Heart right ventricle (tissue), 16 donors: ENCODE results near the gene FALEC. TPM values are rescaled to one million over a fixed set of nuclear protein-coding genes. Genes with fewer than 3 reads are reported as not detected.

ENCODE experiments used
- ATAC-seq, 8 donors: fragments of 200-7000 bp; cut with Tn5 transposase; one replicate each; pipeline ENCODE4 v1.9.1; 2020; ENCODE audit warnings: mild to moderate bottlenecking in 8 of 8, moderate library complexity in 8 of 8, moderate number of reproducible peaks in 1 of 8
- DNase-seq, 2 donors: peaks; one replicate each; pipeline ENCODE4 v3.0.0-alpha.2; 2020
- H3K27ac ChIP-seq, 10 donors: fragments of 200-600 bp; sonication (generic) in 2 of 10; one replicate each; pipeline versions ENCODE4 v1.5.0 to v1.8.0; 2020 to 2022; ENCODE audit warnings: mild to moderate bottlenecking in 3 of 10
- H3K27me3 ChIP-seq, 7 donors: fragments of 200-600 bp; one replicate each; pipeline ENCODE4 v1.8.0; 2021 to 2022; ENCODE audit warnings: mild to moderate bottlenecking in 2 of 7
- H3K36me3 ChIP-seq, 9 donors: fragments of 200-600 bp; sonication (generic) in 1 of 9; one replicate each; pipeline versions ENCODE4 v1.5.0 to v1.8.0; 2020 to 2022; ENCODE audit warnings: mild to moderate bottlenecking in 2 of 9
- H3K4me1 ChIP-seq, 9 donors: fragments of 200-600 bp; sonication (generic) in 1 of 9; one replicate each; pipeline versions ENCODE4 v1.5.0 to v1.8.0; 2020 to 2022; ENCODE audit warnings: mild to moderate bottlenecking in 4 of 9
- H3K4me3 ChIP-seq, 10 donors: fragments of 200-600 bp; sonication (generic) in 2 of 10; one replicate each; pipeline versions ENCODE4 v1.5.0 to v1.8.0; 2020 to 2022; ENCODE audit warnings: mild to moderate bottlenecking in 7 of 10, moderate library complexity in 2 of 10
- H3K9me3 ChIP-seq, 11 donors: fragments of 200-600 bp in 10 of 11; sonication (generic) in 2 of 11; one replicate each; pipeline versions ENCODE4 v1.5.0 to v1.8.0; 2013 to 2022; ENCODE audit warnings: mild to moderate bottlenecking in 2 of 11, control low read depth in 1 of 11, moderate library complexity in 1 of 11
- CTCF ChIP-seq, 9 donors: fragments of 200-600 bp; sonication (generic) in 2 of 9; IDR thresholded peaks; one replicate each; pipeline versions ENCODE4 v1.5.0 to v1.8.0; 2021 to 2022; ENCODE audit warnings: antibody characterized with exemption in 9 of 9, mild to moderate bottlenecking in 5 of 9, moderate library complexity in 1 of 9
- WGBS, 2 donors: extraction: QIAGEN DNeasy Blood & Tissue Kit; methylation state at CpG; one replicate each; pipeline ENCODE4 v1.1.7; 2013; ENCODE audit warnings: inconsistent platforms in 1 of 2; 5-methylcytosine and 5-hydroxymethylcytosine counted together
- intact Hi-C, 10 donors: fragments of 100-400 bp; cut with DNase I; formaldehyde crosslinking; loops; one replicate each; pipeline versions ENCODE4 v1.11.1 to v1.14.2; 2022
- polyA plus RNA-seq, 2 donors: library from polyadenylated mRNA; stranded (reverse); fragments of 200-250 nt; gene quantifications; one replicate each; pipeline ENCODE4 v1.2.3, GENCODE V29; 2013
- total RNA-seq, 10 donors: library from RNA; stranded (reverse); fragmentation: NEBNext Ultra II Directional in 3 of 10; extraction: Animal tissue kit (Norgen Biotek cat#: 25700) in 3 of 10; gene quantifications; one replicate each; pipeline versions ENCODE4 v1.2.1 to v1.2.4, GENCODE V29; 2021 to 2023
- donor health status: Arrhythmogenic right ventricular cardiomyopathy.
- donor health status: ischemic (EF 13 %, LVEDD 7.1; RV severe dilation, severe dysfunction).
- donor health status: healthy with polysubstance abuse.
- donor health status: DM: no; HTN: yes; CAD: no.
- donor health status: DM: no; HTN: no; CAD: no.
- donor health status: ischemic (EF 25% LVEDD 6.9; RV normal size, moderate dysfunction).
- donor health status: ischemic (EF 25% LVEDD 5.7; RV mildly dilated, moderate dysfunction).
- donor health status: healthy.
- donor health status: DM: yes; HTN: yes; CAD: no.
- donor health status: Ischemic cardiomyopathy.
- donor health status: ischemic (EF 35%, LVEDD 5.7; RV mildly dilated, moderate dysfunction).
- donor health status: nonischemic (EF 11% LVEDD 7.7; RV severe dilation, severe dysfunction).
- donor health status: DM: yes; HTN: yes; CAD: no.
- donor health status: PGD.
- donor health status: ischemic (EF 29% LVEDD 5.4; RV normal size, mild dysfunction).
- donor health status: nonischemic (EF 23%, LVEDD 6.1; RV moderate dilation, normal function).

FALEC gene
- total and polyA plus RNA-seq, 12 donors, result 0.46 to 0.60 TPM; not detected in 10

- WGBS, 2 donors, result 77 to 82% methylated on average over 3 of the region's 3 CpGs
- intact Hi-C loops, result loop anchor here in 1 of 10 donors (10.0 kb wide), 1 partner anchor 259 kb away; the partner anchor contains the start of gene CIART
- no peak for TF ChIP-seq CTCF (IDR thresholded peaks at IDR 0.05)
- no peaks in the 10 kb centered on the region for H3K36me3 ChIP-seq
- H3K9me3 ChIP-seq, result no peaks in the 10 kb centered on the region
- H3K4me1 ChIP-seq, result peaks cover 0 to 16% (median 7%) of the 10 kb centered on the region in 9 donors
- peak overlapping the region in 2 of 10 donors; percentile 9 to 26 for H3K27ac ChIP-seq
- no peaks in the 10 kb centered on the region for H3K27me3 ChIP-seq
- DNase-seq (no peak), ATAC-seq (no peak)
- H3K4me3 ChIP-seq, result no peak overlapping the region
These were observed 28.7 kb downstream of the FALEC start for GRCh38 chr1:150544204-150544603.

DNA sequence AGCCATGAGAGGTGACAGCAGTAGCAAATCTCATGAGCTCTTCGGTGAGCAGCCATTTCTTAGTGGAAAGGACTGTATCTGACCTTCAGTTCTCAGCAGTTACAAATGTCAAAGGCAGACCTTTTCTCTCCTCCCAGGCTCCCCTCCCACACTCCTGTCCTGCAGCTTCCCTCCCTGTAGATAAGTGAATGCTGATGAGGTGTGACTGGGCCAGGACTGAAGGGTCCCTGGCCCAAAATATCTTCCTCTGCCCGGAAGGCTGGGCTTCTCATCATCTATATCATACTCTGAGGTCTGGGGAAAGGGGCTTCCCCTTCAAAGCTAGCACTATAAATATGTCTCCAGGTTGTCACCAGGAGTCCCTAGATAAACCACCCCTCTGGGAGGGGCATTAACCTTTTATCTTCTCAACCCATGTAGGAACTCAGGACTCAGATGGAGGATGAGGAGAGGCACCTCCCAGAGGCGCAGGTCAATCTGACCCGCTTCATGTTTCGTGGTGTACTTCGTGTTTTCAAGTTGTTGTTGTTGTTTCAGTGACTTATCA lies 30.0 kb downstream of the FALEC start:
- no peak for TF ChIP-seq CTCF (IDR thresholded peaks at IDR 0.05)
- Histone ChIP-seq H3K27me3 (no peaks in the 10 kb centered on the region), H3K36me3 (no peaks in the 10 kb centered on the region), H3K27ac (no peak overlapping the region), H3K4me1 (peaks cover 0 to 29% (median 17%) of the 10 kb centered on the region in 9 donors), H3K9me3 (no peaks in the 10 kb centered on the region), H3K4me3 (no peak overlapping the region)
- WGBS, 2 donors, result 68 to 71% methylated on average over 6 of the region's 6 CpGs
- ATAC-seq, result peak in 1 of 8 donors; percentile 11
- DNase-seq, result no peak
- intact Hi-C loops, result loop anchor here in 1 of 10 donors (10.0 kb wide), 1 partner anchor 261 kb away; the partner anchor contains the start of gene CIART

GRCh38 chr1:150546294-150546937 lies 30.9 kb downstream of the FALEC start:
- Histone ChIP-seq H3K27ac (no peak overlapping the region), H3K4me3 (no peak overlapping the region), H3K4me1 (peaks cover 0 to 37% (median 22%) of the 10 kb centered on the region in 9 donors), H3K9me3 (no peaks in the 10 kb centered on the region), H3K36me3 (no peaks in the 10 kb centered on the region), H3K27me3 (no peaks in the 10 kb centered on the region)
- ATAC-seq (no peak), DNase-seq (no peak)
- WGBS, 2 donors, result 89 to 93% methylated on average over 16 of the region's 16 CpGs
- intact Hi-C loops, result loop anchor here in 1 of 10 donors (10.0 kb wide), 1 partner anchor 262 kb away; the partner anchor contains the start of gene CIART
- TF ChIP-seq CTCF (IDR thresholded peaks at IDR 0.05), result no peak

- no peak for TF ChIP-seq CTCF (IDR thresholded peaks at IDR 0.05)
- no peaks in the 10 kb centered on the region for H3K27me3 ChIP-seq
- no peaks in the 10 kb centered on the region for H3K36me3 ChIP-seq
- H3K9me3 ChIP-seq, result no peaks in the 10 kb centered on the region
- peaks cover 14 to 56% (median 38%) of the 10 kb centered on the region in 9 donors for H3K4me1 ChIP-seq
- WGBS, 2 donors, result 49 to 52% methylated on average over 4 of the region's 4 CpGs
- ATAC-seq (no peak), DNase-seq (no peak)
- H3K27ac ChIP-seq, result peak overlapping the region in 8 of 10 donors; percentile 80 to 94 (median 87)
- H3K4me3 ChIP-seq, result peak overlapping the region; percentile 47 to 69 (median 66)
- intact Hi-C loops, result loop anchor here in 1 of 10 donors (10.0 kb wide), 1 partner anchor 263 kb away; the partner anchor contains the start of gene CIART
These were observed 32.7 kb downstream of the FALEC start for GRCh38 chr1:150548324-150548631.
